ENCODE results near the gene SLC36A3.
A peak's percentile ranks its signal among the peaks of the same experiment; 100 is the strongest.
"Not testable (repeated sequence)": the region's sequence is repeated elsewhere in the genome, so short reads cannot be mapped to it uniquely, and the experiment has no call there.

SLC36A3 gene

DNA sequence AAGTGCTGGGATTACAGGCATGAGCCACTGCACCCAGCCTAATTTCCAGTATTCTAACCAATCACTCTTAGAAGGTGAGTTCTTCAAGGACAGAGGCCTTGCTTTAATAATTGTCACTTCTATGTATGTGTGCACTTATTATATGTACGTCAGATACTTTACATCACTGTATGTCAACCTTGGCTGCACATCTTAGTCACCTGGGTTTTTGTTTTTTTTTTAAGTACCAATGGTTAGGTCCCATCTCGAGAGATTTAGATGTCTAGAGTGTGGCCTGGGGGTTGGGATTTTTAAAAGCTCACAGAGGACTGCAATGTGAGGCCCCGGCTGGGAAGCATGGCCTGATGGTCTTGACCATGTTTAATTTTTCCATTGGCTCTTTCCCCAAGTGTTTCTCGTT, 60.4 kb downstream of the SLC36A3 start:
- H3K79me2 ChIP-seq (ENCODE audit: insufficient read depth, low read length) = no peaks in the 10 kb centered on the region
- no peak overlapping the region for H3K4me2 ChIP-seq (ENCODE audit: low read length)
- H3K27me3 ChIP-seq (ENCODE audit: insufficient read depth, low read length) = no peaks in the 10 kb centered on the region
- no peak for TF ChIP-seq EZH2 (IDR thresholded peaks at IDR 0.05; ENCODE audit: borderline replicate concordance, low read length)
- TF ChIP-seq, protein P1, sequence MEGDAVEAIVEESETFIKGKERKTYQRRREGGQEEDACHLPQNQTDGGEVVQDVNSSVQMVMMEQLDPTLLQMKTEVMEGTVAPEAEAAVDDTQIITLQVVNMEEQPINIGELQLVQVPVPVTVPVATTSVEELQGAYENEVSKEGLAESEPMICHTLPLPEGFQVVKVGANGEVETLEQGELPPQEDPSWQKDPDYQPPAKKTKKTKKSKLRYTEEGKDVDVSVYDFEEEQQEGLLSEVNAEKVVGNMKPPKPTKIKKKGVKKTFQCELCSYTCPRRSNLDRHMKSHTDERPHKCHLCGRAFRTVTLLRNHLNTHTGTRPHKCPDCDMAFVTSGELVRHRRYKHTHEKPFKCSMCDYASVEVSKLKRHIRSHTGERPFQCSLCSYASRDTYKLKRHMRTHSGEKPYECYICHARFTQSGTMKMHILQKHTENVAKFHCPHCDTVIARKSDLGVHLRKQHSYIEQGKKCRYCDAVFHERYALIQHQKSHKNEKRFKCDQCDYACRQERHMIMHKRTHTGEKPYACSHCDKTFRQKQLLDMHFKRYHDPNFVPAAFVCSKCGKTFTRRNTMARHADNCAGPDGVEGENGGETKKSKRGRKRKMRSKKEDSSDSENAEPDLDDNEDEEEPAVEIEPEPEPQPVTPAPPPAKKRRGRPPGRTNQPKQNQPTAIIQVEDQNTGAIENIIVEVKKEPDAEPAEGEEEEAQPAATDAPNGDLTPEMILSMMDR (IDR thresholded peaks at IDR 0.05; ENCODE audit: low read length) = no peak
- H3K36me3 ChIP-seq (ENCODE audit: insufficient read depth, low read length) = peaks cover 5% of the 10 kb centered on the region; the same call in 1 of the 2 replicates
- no peak overlapping the region for H3K4me3 ChIP-seq (ENCODE audit: low read depth, low read length, poor library complexity, severe bottlenecking)
- H4K20me1 ChIP-seq (ENCODE audit: insufficient read depth, low read length) = no peaks in the 10 kb centered on the region
- no peak overlapping the region for H3K27ac ChIP-seq (ENCODE audit: low read depth, low read length, poor library complexity, severe bottlenecking)
- no peaks in the 10 kb centered on the region for H3K9me3 ChIP-seq (ENCODE audit: low read length)
- no peaks in the 10 kb centered on the region for H3K9me2 ChIP-seq (ENCODE audit: low read depth, low read length)
- peaks cover 36% of the 10 kb centered on the region for H3K4me1 ChIP-seq (ENCODE audit: insufficient read depth, low read length, severe bottlenecking)
- no peaks in the 10 kb centered on the region for H3F3A ChIP-seq (ENCODE audit: insufficient read depth, low read length)
- H3K9ac ChIP-seq (ENCODE audit: low read length) = no peak overlapping the region
- H2AFZ ChIP-seq (ENCODE audit: low read length) = no peak overlapping the region

DNA sequence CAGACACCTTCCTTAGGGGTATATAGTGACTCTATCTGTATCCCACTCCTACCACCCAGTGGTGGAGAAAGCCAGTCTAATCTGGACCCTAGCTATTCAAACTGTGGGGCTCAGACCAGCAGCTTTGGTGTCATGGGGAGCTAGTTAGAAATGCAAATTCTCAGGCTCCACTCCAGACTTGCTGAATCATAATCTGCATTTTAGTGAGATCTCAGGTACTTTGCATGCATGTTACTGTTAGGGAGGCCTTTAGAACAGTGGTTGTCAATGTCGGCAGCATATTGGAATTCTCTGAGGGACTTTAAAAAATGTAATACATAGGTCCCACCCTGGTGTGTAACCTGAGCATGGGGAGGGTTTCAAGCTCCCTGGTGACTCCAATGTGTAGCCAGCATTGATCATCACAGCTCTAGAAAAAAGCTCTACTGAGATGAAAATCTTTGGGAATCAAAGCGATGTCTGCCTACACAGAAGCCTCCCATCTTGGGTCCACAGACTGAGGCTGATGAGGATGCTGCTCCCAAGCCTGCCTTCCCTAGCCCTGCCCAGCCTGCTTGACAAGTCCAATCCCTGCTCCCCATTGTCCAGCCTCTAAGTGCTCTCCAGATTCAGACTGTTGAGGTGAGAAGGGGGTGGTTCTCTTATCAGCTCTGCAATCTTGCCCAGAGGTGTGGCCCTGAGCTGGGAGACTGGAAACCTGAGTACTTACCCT, 62.5 kb downstream of the SLC36A3 start:
- H3K4me2 ChIP-seq (ENCODE audit: low read length) = no peak overlapping the region
- no peaks in the 10 kb centered on the region for H3F3A ChIP-seq (ENCODE audit: insufficient read depth, low read length)
- H3K36me3 ChIP-seq (ENCODE audit: insufficient read depth, low read length) = peaks cover 5% of the 10 kb centered on the region; the same call in 1 of the 2 replicates
- H3K9ac ChIP-seq (ENCODE audit: low read length) = no peak overlapping the region
- H3K79me2 ChIP-seq (ENCODE audit: insufficient read depth, low read length) = no peaks in the 10 kb centered on the region
- H3K9me3 ChIP-seq (ENCODE audit: low read length) = no peaks in the 10 kb centered on the region
- H4K20me1 ChIP-seq (ENCODE audit: insufficient read depth, low read length) = no peaks in the 10 kb centered on the region
- no peak overlapping the region for H2AFZ ChIP-seq (ENCODE audit: low read length)
- no peaks in the 10 kb centered on the region for H3K9me2 ChIP-seq (ENCODE audit: low read depth, low read length)
- TF ChIP-seq, protein P1 (IDR thresholded peaks at IDR 0.05; ENCODE audit: low read length) = no peak
- no peak for TF ChIP-seq EZH2 (IDR thresholded peaks at IDR 0.05; ENCODE audit: borderline replicate concordance, low read length)
- no peaks in the 10 kb centered on the region for H3K27me3 ChIP-seq (ENCODE audit: insufficient read depth, low read length)
- peaks cover 51% of the 10 kb centered on the region for H3K4me1 ChIP-seq (ENCODE audit: insufficient read depth, low read length, severe bottlenecking)
- peak overlapping the region; percentile 37 for H3K27ac ChIP-seq (ENCODE audit: low read depth, low read length, poor library complexity, severe bottlenecking)
- no peak overlapping the region for H3K4me3 ChIP-seq (ENCODE audit: low read depth, low read length, poor library complexity, severe bottlenecking)

DNA sequence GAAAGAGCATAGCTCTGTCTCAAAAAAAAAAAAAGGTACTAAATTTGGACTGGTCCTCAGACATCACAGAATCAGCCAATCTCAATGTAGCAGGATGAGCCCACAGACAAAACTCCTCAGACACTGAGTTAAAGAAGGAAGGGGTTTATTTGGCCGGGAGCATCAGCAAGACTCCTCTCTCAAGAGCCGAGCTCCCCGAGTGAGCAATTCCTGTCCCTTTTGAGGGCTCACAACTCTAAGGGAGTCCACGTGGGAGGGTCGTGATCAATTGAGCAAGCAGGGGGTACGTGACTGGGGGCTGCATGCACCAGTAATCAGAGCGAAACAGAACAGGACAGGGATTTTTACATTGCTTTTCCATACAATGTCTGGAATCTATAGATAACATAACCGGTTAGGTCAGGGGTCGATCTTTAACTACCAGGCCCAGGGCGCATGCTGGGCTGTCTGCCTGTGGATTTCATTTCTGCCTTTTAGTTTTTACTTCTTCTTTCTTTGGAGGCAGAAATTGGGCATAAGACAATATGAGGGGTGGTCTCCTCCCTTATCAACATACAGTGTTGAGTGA, 63.2 kb downstream of the SLC36A3 start:
- not testable (repeated sequence) for H3K9ac ChIP-seq (ENCODE audit: low read length); H3K4me2 ChIP-seq (ENCODE audit: low read length)

More for the DNA sequence above, 63.2 kb downstream of the SLC36A3 start:
- H2AFZ ChIP-seq (ENCODE audit: low read length); H3K4me3 ChIP-seq (ENCODE audit: low read depth, low read length, poor library complexity, severe bottlenecking); H4K20me1 ChIP-seq (ENCODE audit: insufficient read depth, low read length); H3K27me3 ChIP-seq (ENCODE audit: insufficient read depth, low read length); H3K9me3 ChIP-seq (ENCODE audit: low read length); H3F3A ChIP-seq (ENCODE audit: insufficient read depth, low read length); H3K36me3 ChIP-seq (ENCODE audit: insufficient read depth, low read length); H3K79me2 ChIP-seq (ENCODE audit: insufficient read depth, low read length); H3K9me2 ChIP-seq (ENCODE audit: low read depth, low read length): not testable (repeated sequence)
- peaks cover 53% of the 10 kb centered on the region for H3K4me1 ChIP-seq (ENCODE audit: insufficient read depth, low read length, severe bottlenecking)
- peak overlapping the region; percentile 37 for H3K27ac ChIP-seq (ENCODE audit: low read depth, low read length, poor library complexity, severe bottlenecking)
